CD4-positive, alpha-beta memory T cell (primary cell): ENCODE measurements around the gene SPATA32. TPM values are rescaled to one million over a fixed set of nuclear protein-coding genes. Genes with fewer than 3 reads are reported as not detected.

Source experiments
- CTCF ChIA-PET: fragments of 350-600 bp; sonication (Branson Sonifier 250); formaldehyde crosslinking; loops from one replicate; lab custom pipeline; 2021; ENCODE audit warnings: inconsistent platforms; ENCODE audit not compliant: partially characterized antibody; lab: Charles Lee
- POLR2A ChIA-PET: fragments of 350-600 bp; sonication (Branson Sonifier 250); formaldehyde crosslinking; loops from one replicate; lab custom pipeline; 2021; ENCODE audit not compliant: partially characterized antibody; lab: Charles Lee
- DNase-seq, 5 donors: peaks; one replicate each; pipeline versions ENCODE4 v3.0.0 to v3.0.0-alpha.2; 2020 to 2022; ENCODE audit warnings: mixed read lengths in 1 of 5
- H3K27ac ChIP-seq: one replicate; pipeline ENCODE4 v1.7.0; 2013; ENCODE audit warnings: low read depth, low read length
- H3K27me3 ChIP-seq: 2 replicates; pipeline ENCODE4 v1.7.0; 2013; ENCODE audit warnings: mild to moderate bottlenecking, low read length, moderate library complexity; ENCODE audit not compliant: insufficient read depth
- H3K36me3 ChIP-seq: 2 replicates; pipeline ENCODE4 v1.7.0; 2013; ENCODE audit warnings: mild to moderate bottlenecking, low read length, moderate library complexity; ENCODE audit not compliant: insufficient read depth
- H3K4me1 ChIP-seq: 2 replicates; pipeline ENCODE4 v1.7.0; 2013; ENCODE audit warnings: mild to moderate bottlenecking, low read length, moderate library complexity; ENCODE audit not compliant: insufficient read depth
- H3K4me3 ChIP-seq, 2 donors: one replicate each; pipeline ENCODE4 v1.7.0; 2013; ENCODE audit warnings: low read length in 2 of 2, mild to moderate bottlenecking in 1 of 2
- H3K9me3 ChIP-seq, 2 donors: one replicate each; pipeline ENCODE4 v1.7.0; 2013; ENCODE audit warnings: low read length in 2 of 2, control low read depth in 1 of 2; ENCODE audit not compliant: control insufficient read depth in 1 of 2
- H3K27ac Mint-ChIP-seq, 7 donors: one replicate each; pipeline ENCODE4 v1.8.0; 2020 to 2021; ENCODE audit warnings: mixed read lengths in 7 of 7, mild to moderate bottlenecking in 6 of 7, inconsistent platforms in 3 of 7, moderate library complexity in 3 of 7
- H3K27me3 Mint-ChIP-seq, 2 donors: one replicate each; pipeline ENCODE4 v1.8.0; 2020 to 2021; ENCODE audit warnings: mixed read lengths in 2 of 2
- H3K36me3 Mint-ChIP-seq, 2 donors: one replicate each; pipeline ENCODE4 v1.8.0; 2020 to 2021; ENCODE audit warnings: mixed read lengths in 2 of 2, inconsistent platforms in 1 of 2, mild to moderate bottlenecking in 1 of 2
- H3K4me1 Mint-ChIP-seq, 4 donors: one replicate each; pipeline ENCODE4 v1.8.0; 2020 to 2021; ENCODE audit warnings: mixed read lengths in 4 of 4, mild to moderate bottlenecking in 1 of 4
- H3K4me3 Mint-ChIP-seq, 8 donors: one replicate each; pipeline ENCODE4 v1.8.0; 2020 to 2021; ENCODE audit warnings: mixed read lengths in 8 of 8, mild to moderate bottlenecking in 7 of 8, moderate library complexity in 6 of 8, inconsistent platforms in 3 of 8
- H3K9me3 Mint-ChIP-seq, 8 donors: one replicate each; pipeline ENCODE4 v1.8.0; 2020 to 2021; ENCODE audit warnings: mixed read lengths in 8 of 8, mild to moderate bottlenecking in 5 of 8, inconsistent platforms in 3 of 8, moderate library complexity in 1 of 8
- intact Hi-C: fragments of 100-400 bp; cut with micrococcal nuclease; formaldehyde crosslinking; loops from one replicate; pipeline ENCODE4 v1.15.1; 2023
- polyA plus RNA-seq, 2 donors: library from polyadenylated mRNA; unstranded; fragments of 300-500 nt; fragmentation: Illumina TruSeq; gene quantifications; one replicate each; pipeline ENCODE4 v1.2.3, GENCODE V29; 2021
- total RNA-seq, 2 experiments: library from RNA; stranded (reverse); gene quantifications; one replicate each; pipeline ENCODE4 v1.2.3, GENCODE V29; 2021

Gene SPATA32
- total and polyA plus RNA-seq, 4 experiments from 2014 or later, result 0.22 to 0.49 (median 0.33) TPM

DNA sequence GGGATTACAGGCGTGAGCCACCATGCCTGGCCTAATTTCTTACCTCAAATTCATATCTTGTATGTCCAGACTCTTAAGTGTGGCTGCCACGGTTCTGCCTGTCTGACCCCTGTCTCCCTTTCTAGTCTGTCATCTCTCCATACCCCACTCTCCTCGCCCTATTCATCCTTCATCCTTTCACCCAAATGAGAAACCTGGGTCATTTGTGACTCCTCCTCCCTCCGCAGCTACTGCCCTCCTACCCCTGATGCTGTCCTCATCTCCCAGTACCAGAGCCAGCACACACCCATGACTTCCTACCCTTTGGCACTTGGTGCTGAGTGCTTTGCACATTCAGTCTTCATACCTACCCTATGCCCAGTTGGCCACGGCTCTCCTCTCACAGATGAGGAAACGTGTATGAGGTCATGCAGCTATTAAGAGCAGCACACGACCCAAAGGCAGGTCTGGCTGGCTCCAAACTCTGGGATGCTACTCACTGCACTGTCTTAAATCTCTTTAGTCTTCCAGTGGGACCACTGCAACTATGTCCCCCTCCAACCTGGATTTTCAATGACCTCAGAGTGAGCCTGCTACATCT, 1.6 kb downstream of the SPATA32 start:
- H3K4me3 Mint-ChIP-seq, result peak overlapping the region; percentile 2 to 75 (median 27)

DNA sequence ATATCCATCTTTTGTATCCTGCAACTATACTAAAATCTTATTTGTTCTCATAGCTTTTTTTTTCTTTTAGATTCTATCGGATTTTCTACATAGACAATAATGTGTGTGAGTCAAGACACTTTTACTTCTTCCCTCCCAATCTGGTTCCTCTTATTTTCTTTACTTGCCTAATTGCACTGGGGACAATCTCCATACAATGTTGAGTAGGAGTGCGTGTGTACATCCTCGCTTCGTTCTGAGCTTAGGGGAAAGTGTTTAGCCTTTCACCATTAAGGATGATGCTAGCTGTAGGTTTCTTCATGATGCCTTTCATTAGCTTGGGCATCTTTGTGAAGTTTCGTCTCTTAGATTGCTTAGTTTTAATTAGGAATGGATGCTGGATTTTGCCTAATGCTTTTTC, 2.9 kb downstream of the SPATA32 start:
- ChIA-PET CTCF (interaction anchor here (1.4 to 4.2 kb wide), 3 partner anchors 11 to 40 kb away, joined by 3 to 20 read pairs (median 6); no protein-coding TSS in a partner anchor), POLR2A (interaction anchor here (0.7 to 3.0 kb wide), 4 partner anchors 11 to 117 kb away, joined by 3 to 24 read pairs (median 5); partner anchors contain the start of gene HEXIM1)
- Mint-ChIP-seq H3K9me3 (no peaks in the 10 kb centered on the region), H3K36me3 (peaks cover 0 to 8% of the 10 kb centered on the region in 2 donors), H3K27ac (peak overlapping the region in 2 of 7 donors; percentile 3 to 38), H3K4me1 (peaks cover 23 to 64% (median 37%) of the 10 kb centered on the region in 4 donors), H3K27me3 (no peaks in the 10 kb centered on the region), H3K4me3 (no peak overlapping the region)
- H3K4me3 ChIP-seq, result no peak overlapping the region
- intact Hi-C loops, result no loop called here
- H3K4me1 ChIP-seq, result peaks cover 38% of the 10 kb centered on the region
- DNase-seq, result no peak
- no peaks in the 10 kb centered on the region for H3K27me3 ChIP-seq
- H3K36me3 ChIP-seq, result peaks cover 3% of the 10 kb centered on the region
- no peak overlapping the region for H3K27ac ChIP-seq
- no peaks in the 10 kb centered on the region for H3K9me3 ChIP-seq

More for the DNA sequence above, 1.6 kb downstream of the SPATA32 start:
- ChIA-PET CTCF (interaction anchor here (0.7 to 4.2 kb wide), 5 partner anchors 12 to 41 kb away, joined by 3 to 20 read pairs (median 4); no protein-coding TSS in a partner anchor), POLR2A (interaction anchor here (1.0 to 3.0 kb wide), 4 partner anchors 12 to 111 kb away, joined by 3 to 24 read pairs (median 4); partner anchors contain the start of genes HEXIM1 and MAP3K14)
- Mint-ChIP-seq H3K36me3 (peaks cover 0 to 14% of the 10 kb centered on the region in 2 donors), H3K9me3 (no peaks in the 10 kb centered on the region), H3K27me3 (no peaks in the 10 kb centered on the region), H3K4me1 (peaks cover 18 to 56% (median 33%) of the 10 kb centered on the region in 4 donors), H3K27ac (peak overlapping the region in 6 of 7 donors; percentile 62 to 87 (median 76))
- Histone ChIP-seq H3K4me1 (peaks cover 38% of the 10 kb centered on the region), H3K4me3 (no peak overlapping the region), H3K9me3 (no peaks in the 10 kb centered on the region), H3K27me3 (no peaks in the 10 kb centered on the region), H3K27ac (no peak overlapping the region), H3K36me3 (peaks cover 15% of the 10 kb centered on the region)
- intact Hi-C loops, result no loop called here
- no peak for DNase-seq

DNA sequence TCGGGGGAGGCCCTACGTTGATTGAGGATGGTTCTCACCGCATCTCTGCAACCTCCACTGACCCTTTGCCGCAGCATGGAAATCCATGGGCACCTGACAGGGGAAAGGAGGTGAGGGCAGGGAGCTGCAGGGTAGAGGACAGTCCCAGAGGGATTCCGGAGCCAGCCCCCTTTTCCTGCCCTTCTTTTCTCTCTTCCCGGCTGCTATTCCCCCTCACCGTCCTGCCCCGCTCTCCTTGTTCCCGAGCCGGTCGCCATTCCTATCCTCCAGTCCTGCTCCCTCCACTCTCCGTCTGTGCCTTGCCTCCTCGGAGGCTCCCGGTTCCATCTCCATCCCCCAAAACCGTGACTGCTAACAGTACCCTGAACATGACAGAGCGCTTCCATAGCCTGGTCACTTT, 4.8 kb downstream of the SPATA32 start:
- ChIA-PET POLR2A (interaction anchor here (3.1 to 30.3 kb wide), 2 partner anchors 10 to 32 kb away, joined by 23 to 1143 read pairs; partner anchors contain the start of gene FMNL1), CTCF (interaction anchor here (0.7 to 4.2 kb wide), 6 partner anchors 10 to 63 kb away, joined by 3 to 20 read pairs (median 3); no protein-coding TSS in a partner anchor)
- intact Hi-C loops, result no loop called here
- DNase-seq, result no peak
- H3K27ac ChIP-seq, result no peak overlapping the region
- Mint-ChIP-seq H3K27me3 (no peaks in the 10 kb centered on the region), H3K36me3 (peaks cover 0 to 6% of the 10 kb centered on the region in 2 donors), H3K9me3 (no peaks in the 10 kb centered on the region), H3K27ac (peak overlapping the region in 4 of 7 donors; percentile 16 to 79 (median 49)), H3K4me3 (peak overlapping the region in 2 of 8 donors; percentile 12 to 78), H3K4me1 (peaks cover 30 to 69% (median 45%) of the 10 kb centered on the region in 4 donors)
- no peaks in the 10 kb centered on the region for H3K9me3 ChIP-seq
- no peaks in the 10 kb centered on the region for H3K36me3 ChIP-seq
- peaks cover 40% of the 10 kb centered on the region for H3K4me1 ChIP-seq
- no peaks in the 10 kb centered on the region for H3K27me3 ChIP-seq
- no peak overlapping the region for H3K4me3 ChIP-seq

DNA sequence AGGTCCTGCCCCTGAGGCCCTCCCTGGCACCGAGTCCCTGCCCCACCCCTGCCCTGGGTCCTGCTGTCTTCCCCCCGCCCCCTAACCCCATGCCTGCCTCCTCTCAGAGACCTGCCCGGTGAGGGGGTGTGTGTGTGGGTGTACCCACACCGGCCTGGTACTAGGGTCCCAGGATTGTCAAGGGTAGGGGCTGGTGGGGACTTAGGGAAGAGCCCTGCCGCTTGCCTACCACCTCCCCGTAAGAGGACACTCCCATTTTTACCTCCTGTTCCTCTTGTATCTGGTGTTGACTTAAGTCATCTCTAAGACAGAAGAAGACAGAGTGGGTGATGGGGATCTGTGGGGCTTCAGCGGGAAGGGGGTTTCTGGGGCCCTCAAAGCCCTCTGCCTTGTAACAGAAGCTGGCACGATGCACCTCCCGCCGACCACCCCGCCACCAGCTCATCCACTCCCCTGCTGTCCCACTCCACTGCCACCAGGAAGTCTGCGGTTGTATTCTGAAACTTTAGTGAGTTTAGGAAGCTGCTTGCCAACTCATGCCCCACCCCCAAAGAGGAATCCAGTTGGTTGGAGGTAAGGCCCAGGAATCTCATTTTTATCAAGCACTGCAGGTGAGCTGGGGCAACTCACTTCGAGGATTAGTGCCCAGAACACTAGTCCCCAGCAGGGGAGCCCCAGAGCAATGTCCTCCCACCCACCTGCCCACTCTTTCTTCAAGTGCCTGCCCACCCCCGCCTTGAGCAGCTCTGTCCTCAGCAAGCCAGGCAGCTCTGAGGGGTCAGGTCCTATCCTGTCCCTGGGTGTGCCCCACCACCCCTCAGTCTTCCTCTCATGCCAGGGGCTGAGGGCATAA, 5.6 kb downstream of the SPATA32 start:
- Mint-ChIP-seq H3K4me1 (peaks cover 27 to 71% (median 44%) of the 10 kb centered on the region in 4 donors), H3K27me3 (no peaks in the 10 kb centered on the region), H3K27ac (peak overlapping the region; percentile 16 to 81 (median 57)), H3K4me3 (peak overlapping the region in 4 of 8 donors; percentile 7 to 57 (median 28)), H3K9me3 (no peaks in the 10 kb centered on the region), H3K36me3 (peaks cover 0 to 7% of the 10 kb centered on the region in 2 donors)
- intact Hi-C loops, result no loop called here
- H3K4me3 ChIP-seq, result no peak overlapping the region
- H3K27me3 ChIP-seq, result no peaks in the 10 kb centered on the region
- CTCF ChIA-PET, result interaction anchor here (0.7 to 3.3 kb wide), 8 partner anchors 10 to 136 kb away, joined by 3 to 13 read pairs (median 3); no protein-coding TSS in a partner anchor
- no peaks in the 10 kb centered on the region for H3K36me3 ChIP-seq
- POLR2A ChIA-PET, result interaction anchor here (1.1 to 30.3 kb wide), 5 partner anchors 10 to 108 kb away, joined by 4 to 1143 read pairs (median 12); partner anchors contain the start of genes FMNL1 and HEXIM1
- H3K27ac ChIP-seq, result no peak overlapping the region
- DNase-seq, result no peak
- peaks cover 36% of the 10 kb centered on the region for H3K4me1 ChIP-seq
- H3K9me3 ChIP-seq, result no peaks in the 10 kb centered on the region

DNA sequence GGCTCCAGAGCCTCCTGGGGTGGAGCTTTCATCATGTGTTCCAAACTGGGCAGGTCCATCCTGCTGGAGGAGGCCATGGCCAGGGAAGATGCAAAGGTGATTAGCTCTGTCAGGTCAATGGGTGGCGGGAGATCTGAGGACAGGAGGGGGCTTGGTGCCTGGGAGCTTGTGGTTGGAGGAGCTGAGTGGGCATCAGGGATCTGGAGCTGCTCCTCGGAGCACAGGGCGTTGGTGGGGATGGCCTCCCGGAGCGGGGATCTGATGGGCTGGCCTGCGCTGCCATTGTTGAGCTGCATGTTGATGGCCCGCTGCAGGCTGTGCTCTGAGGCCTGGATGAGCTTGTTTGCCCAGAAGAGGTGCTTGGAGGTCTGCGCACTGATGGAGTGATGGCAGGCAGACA, 6.5 kb downstream of the SPATA32 start:
- Histone ChIP-seq H3K4me3 (no peak overlapping the region), H3K27me3 (no peaks in the 10 kb centered on the region), H3K4me1 (peaks cover 40% of the 10 kb centered on the region), H3K27ac (no peak overlapping the region), H3K36me3 (no peaks in the 10 kb centered on the region), H3K9me3 (no peaks in the 10 kb centered on the region)
- intact Hi-C loops, result no loop called here
- no peaks in the 10 kb centered on the region for H3K27me3 Mint-ChIP-seq
- CTCF ChIA-PET, result interaction anchor here (0.9 to 3.3 kb wide), 4 partner anchors 16 to 137 kb away, joined by 3 to 13 read pairs (median 4); no protein-coding TSS in a partner anchor
- H3K4me1 Mint-ChIP-seq, result peaks cover 29 to 72% (median 43%) of the 10 kb centered on the region in 4 donors
- DNase-seq, result no peak
- peak overlapping the region in 6 of 7 donors; percentile 52 to 85 (median 59) for H3K27ac Mint-ChIP-seq
- peak overlapping the region in 2 of 8 donors; percentile 40 to 45 for H3K4me3 Mint-ChIP-seq
- POLR2A ChIA-PET, result interaction anchor here (1.5 to 30.3 kb wide), 4 partner anchors 9 to 107 kb away, joined by 6 to 1143 read pairs (median 18); partner anchors contain the start of genes FMNL1 and HEXIM1
- H3K9me3 Mint-ChIP-seq, result no peaks in the 10 kb centered on the region
- peaks cover 0 to 10% of the 10 kb centered on the region in 2 donors for H3K36me3 Mint-ChIP-seq

DNA sequence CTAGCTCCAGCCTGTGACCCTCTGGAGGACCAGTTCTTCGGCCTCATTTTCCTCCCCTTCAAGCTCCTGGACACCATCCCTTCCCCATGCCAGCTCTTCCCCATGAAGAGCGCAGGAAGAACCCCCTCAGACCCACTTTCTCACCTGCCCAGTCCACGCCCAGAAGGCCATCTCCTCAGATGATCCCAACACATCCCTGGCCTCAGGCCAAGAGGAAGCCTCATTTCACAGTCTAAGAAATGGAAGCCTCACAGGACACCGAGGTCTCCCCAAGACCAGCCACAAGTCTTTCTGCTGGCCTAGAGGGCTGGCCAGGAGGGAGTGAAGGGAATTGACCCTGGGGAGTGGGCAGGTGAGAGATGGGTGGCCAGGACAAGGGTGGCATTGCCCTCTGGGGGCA, 8.0 kb downstream of the SPATA32 start:
- Mint-ChIP-seq H3K27ac (peak overlapping the region in 5 of 7 donors; percentile 36 to 89 (median 63)), H3K4me3 (peak overlapping the region in 1 of 8 donors; percentile 15), H3K4me1 (peaks cover 31 to 80% (median 48%) of the 10 kb centered on the region in 4 donors), H3K36me3 (peaks cover 7 to 17% of the 10 kb centered on the region in 2 donors), H3K27me3 (no peaks in the 10 kb centered on the region), H3K9me3 (no peaks in the 10 kb centered on the region)
- no peak overlapping the region for H3K27ac ChIP-seq
- H3K9me3 ChIP-seq, result no peaks in the 10 kb centered on the region
- DNase-seq, result no peak
- intact Hi-C loops, result no loop called here
- H3K4me3 ChIP-seq, result no peak overlapping the region
- peaks cover 55% of the 10 kb centered on the region for H3K4me1 ChIP-seq
- CTCF ChIA-PET, result interaction anchor here (1.6 to 3.3 kb wide), 2 partner anchors 18 to 35 kb away, joined by 4 to 13 read pairs; no protein-coding TSS in a partner anchor
- no peaks in the 10 kb centered on the region for H3K27me3 ChIP-seq
- POLR2A ChIA-PET, result interaction anchor here (3.3 to 30.3 kb wide), 3 partner anchors 28 to 105 kb away, joined by 12 to 1143 read pairs (median 15); partner anchors contain the start of genes FMNL1, HEXIM1 and MAP3K14
- peaks cover 5% of the 10 kb centered on the region for H3K36me3 ChIP-seq
